HCT116 (cell line): Measurements from ENCODE around the gene DLK1. TPM values are rescaled to one million over a fixed set of nuclear protein-coding genes. Genes with fewer than 3 reads are reported as not detected.

Experiments
- ATAC-seq: fragments of 200-7000 bp; cut with Tn5 transposase; 2 replicates; pipeline ENCODE4 v1.9.1; 2020; ENCODE audit warnings: mild to moderate bottlenecking, moderate library complexity
- BruUV-seq: library from RNA; stranded (reverse); fragments of 400-500 nt; replicated peaks from 2 replicates; lab custom pipeline; 2021; lab: Mats Ljungman, UMichigan
- CTCF ChIA-PET: fragments of 300-600 bp; sonication (Branson Sonifier 250); formaldehyde crosslinking; loops from one replicate; lab custom pipeline; 2021; ENCODE audit warnings: antibody characterized with exemption; lab: Charles Lee
- POLR2A ChIA-PET: fragments of 300-600, 350-600 bp; sonication (Branson Sonifier 250); formaldehyde crosslinking; loops from one replicate; lab custom pipeline; 2021; ENCODE audit warnings: antibody characterized with exemption; lab: Charles Lee
- RAD21 ChIA-PET, 2 experiments: fragments of 300-600 bp; sonication (Branson Sonifier 250); formaldehyde crosslinking; loops; one replicate each; lab custom pipeline; 2023; ENCODE audit warnings: low total read pairs in 2 of 2; ENCODE audit not compliant: uncharacterized antibody in 2 of 2, unreplicated experiment in 2 of 2, low non-redundant PET in 1 of 2; lab: Charles Lee
- DNase-seq: peaks from one replicate; pipeline ENCODE4 v3.0.0-alpha.2; 2010; ENCODE audit warnings: low read depth, low spot score
- H2AFZ ChIP-seq: fragments of 200-600 bp; shearing (Covaris generic), sonication (generic); 2 replicates; pipeline ENCODE4 v1.6.1; 2017; ENCODE audit warnings: low read depth, mixed run types, mixed read lengths, antibody characterized with exemption, low read length; ENCODE audit not compliant: poor library complexity, severe bottlenecking
- H3K27ac ChIP-seq: 2 replicates; pipeline ENCODE4 v1.5.1; 2012; ENCODE audit warnings: low read depth, low read length
- H3K27me3 ChIP-seq: fragments of 200-600 bp; sonication (generic); 2 replicates; pipeline ENCODE4 v1.6.1; 2016; ENCODE audit warnings: mixed run types, low read length, mixed read lengths; ENCODE audit not compliant: insufficient read depth
- H3K36me3 ChIP-seq, 2 experiments: fragments of 200-500 bp in 1 of 2; fragments of 200-600 bp in 1 of 2; sonication (Bioruptor generic) in 1 of 2; sonication (generic) in 1 of 2; 2 replicates each; pipeline versions ENCODE4 v1.5.1 to v1.6.1; 2014 to 2016; ENCODE audit warnings: low read length in 2 of 2, inconsistent platforms in 1 of 2, mixed read lengths in 1 of 2, mixed run types in 1 of 2; ENCODE audit not compliant: insufficient read depth in 2 of 2, control insufficient read depth in 1 of 2
- H3K4me1 ChIP-seq, 2 experiments: fragments of 200-600 bp in 1 of 2; sonication (generic) in 1 of 2; 2 replicates each; pipeline versions ENCODE4 v1.5.1 to v1.6.1; 2012 to 2017; ENCODE audit warnings: low read length in 2 of 2, inconsistent platforms in 1 of 2, mild to moderate bottlenecking in 1 of 2, mixed read lengths in 1 of 2, mixed run types in 1 of 2, moderate library complexity in 1 of 2; ENCODE audit not compliant: insufficient read depth in 2 of 2, control insufficient read depth in 1 of 2
- H3K4me2 ChIP-seq: fragments of 200-600 bp; sonication (generic); 2 replicates; pipeline ENCODE4 v1.6.1; 2017; ENCODE audit warnings: mixed run types, low read length, mixed read lengths
- H3K4me3 ChIP-seq, 2 experiments: fragments of 200-600 bp in 1 of 2; sonication (generic) in 1 of 2; replicated peaks in 1 of 2; 2 replicates each; pipeline ENCODE4 v1.5.1; 2011 to 2016; ENCODE audit warnings: low read length in 2 of 2, control low read depth in 1 of 2, low read depth in 1 of 2, mild to moderate bottlenecking in 1 of 2, mixed read lengths in 1 of 2, mixed run types in 1 of 2
- H3K79me2 ChIP-seq: fragments of 200-600 bp; sonication (generic); 2 replicates; pipeline ENCODE4 v1.6.1; 2017; ENCODE audit warnings: mild to moderate bottlenecking, mixed run types, low read length, moderate library complexity, mixed read lengths; ENCODE audit not compliant: insufficient read depth
- H3K9ac ChIP-seq: fragments of 200-600 bp; sonication (generic); 2 replicates; pipeline ENCODE4 v1.6.1; 2016; ENCODE audit warnings: low read length, mixed read lengths
- H3K9me2 ChIP-seq: fragments of 200-600 bp; sonication (generic), shearing (Covaris generic); 2 replicates; pipeline ENCODE4 v1.6.1; 2017; ENCODE audit warnings: mixed run types, mild to moderate bottlenecking, moderate library complexity; ENCODE audit not compliant: insufficient read depth
- H3K9me3 ChIP-seq, 2 experiments: fragments of 200-500 bp in 1 of 2; fragments of 200-600 bp in 1 of 2; sonication (Bioruptor generic) in 1 of 2; sonication (generic) in 1 of 2; 2 replicates each; pipeline ENCODE4 v1.6.1; 2014 to 2017; ENCODE audit warnings: low read length in 2 of 2, mixed read lengths in 2 of 2, inconsistent platforms in 1 of 2, low read depth in 1 of 2, mild to moderate bottlenecking in 1 of 2, mixed run types in 1 of 2, moderate library complexity in 1 of 2; ENCODE audit not compliant: control insufficient read depth in 1 of 2, insufficient read depth in 1 of 2
- H4K20me1 ChIP-seq: fragments of 200-600 bp; sonication (generic), shearing (Covaris generic); 2 replicates; pipeline ENCODE4 v1.6.1; 2017; ENCODE audit warnings: mixed run types, mild to moderate bottlenecking, moderate library complexity; ENCODE audit not compliant: insufficient read depth
- CEBPB ChIP-seq: IDR thresholded peaks from 2 replicates; pipeline ENCODE4 v1.6.1; 2012; ENCODE audit warnings: low read depth
- JUND ChIP-seq: IDR thresholded peaks from 2 replicates; pipeline ENCODE4 v1.6.1; 2012
- SP1 ChIP-seq: IDR thresholded peaks from 2 replicates; pipeline ENCODE4 v1.6.1; 2012; ENCODE audit warnings: low read depth
- TCF7L2 ChIP-seq: IDR thresholded peaks from 2 replicates; pipeline ENCODE4 v1.7.0; 2011; ENCODE audit warnings: borderline replicate concordance, inconsistent platforms; ENCODE audit not compliant: insufficient read depth, insufficient read length; ENCODE audit errors: extremely low read depth
- YY1 ChIP-seq: IDR thresholded peaks from 2 replicates; pipeline ENCODE4 v1.6.1; 2011; ENCODE audit warnings: low read length, low read depth, moderate library complexity, mild to moderate bottlenecking; ENCODE audit not compliant: insufficient replicate concordance; ENCODE audit errors: extremely low read depth
- ZFX ChIP-seq: fragments of 450-650 bp; IDR thresholded peaks from 2 replicates; pipeline ENCODE4 v1.6.1; 2017
- ZNF274 ChIP-seq: fragments of 200-500 bp; sonication (Bioruptor generic); IDR thresholded peaks from 2 replicates; pipeline ENCODE4 v1.6.1; 2014; ENCODE audit warnings: mild to moderate bottlenecking, low read depth, low read length, inconsistent platforms
- intact Hi-C: fragments of 100-400 bp; cut with micrococcal nuclease; formaldehyde crosslinking; loops from 2 replicates; pipeline ENCODE4 v1.10.0; 2022
- total RNA-seq: library from RNA; stranded (reverse); gene quantifications from one replicate; pipeline ENCODE4 v1.2.1, GENCODE V29; 2021; ENCODE audit not compliant: unreplicated experiment
- TF ChIP-seq, protein P1 (sequence below): IDR thresholded peaks from 2 replicates; pipeline ENCODE4 v1.6.1; 2011; ENCODE audit warnings: mild to moderate bottlenecking, low read length, moderate library complexity; ENCODE audit not compliant: insufficient replicate concordance; ENCODE audit errors: extremely low read depth
- TF ChIP-seq, protein P2 (sequence below): IDR thresholded peaks from 2 replicates; pipeline ENCODE4 v1.6.1; 2012
- TF ChIP-seq, protein P3 (sequence below): IDR thresholded peaks from 2 replicates; pipeline ENCODE4 v1.6.1; 2012

The DLK1 gene
- total RNA-seq, 1 experiment from 2014 or later = 1.5 TPM

- BruUV-seq = no TSS peak
- no peaks in the 10 kb centered on the region for H4K20me1 ChIP-seq
- H3K4me2 ChIP-seq = no peak overlapping the region
- no peak overlapping the region for H3K9ac ChIP-seq
- H3K9me3 ChIP-seq = no peaks in the 10 kb centered on the region
- intact Hi-C loops = no loop called here
- no peak overlapping the region for H3K4me3 ChIP-seq
- H3K27me3 ChIP-seq = no peaks in the 10 kb centered on the region
- no peaks in the 10 kb centered on the region for H3K9me2 ChIP-seq
- CTCF ChIA-PET = no interaction called here
- no peak for TF ChIP-seq CEBPB
- TF ChIP-seq, all 23 proteins: peak for 0
- RAD21 ChIA-PET = no interaction called here
- H2AFZ ChIP-seq = no peak overlapping the region
- no peak overlapping the region; the same call in 1 of the 2 replicates for H3K27ac ChIP-seq
- no peaks in the 10 kb centered on the region for H3K36me3 ChIP-seq
- peaks cover 6 to 24% of the 10 kb centered on the region in 2 experiments; a peak in 3 of 4 replicates for H3K4me1 ChIP-seq
- DNase-seq (no peak), ATAC-seq (no peak)
- no peaks in the 10 kb centered on the region for H3K79me2 ChIP-seq
- POLR2A ChIA-PET = no interaction called here
Observed at GRCh38 chr14:100709289-100710284, 17.1 kb upstream of the DLK1 start.

DNA sequence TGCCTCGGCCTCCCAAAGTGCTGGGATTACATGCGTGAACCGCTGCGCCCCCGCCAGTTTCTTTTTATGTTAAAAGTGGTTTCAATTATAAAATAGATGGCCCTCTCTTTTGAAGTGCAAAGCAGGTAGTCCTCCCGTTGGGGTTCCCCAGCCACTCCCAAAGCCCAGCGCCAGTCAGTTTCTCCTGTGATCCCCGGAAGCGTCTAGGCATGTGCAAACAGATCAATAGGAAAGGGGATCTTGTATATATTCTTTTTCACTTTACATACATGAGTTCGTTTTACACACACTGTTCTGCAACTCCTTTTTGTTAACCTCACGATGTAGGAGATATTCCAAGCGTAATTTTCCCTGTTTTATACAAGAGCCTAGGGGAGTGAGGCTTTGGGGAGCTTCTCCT lies 16.3 kb upstream of the DLK1 start:
- peaks cover 6 to 28% of the 10 kb centered on the region in 2 experiments; a peak in 3 of 4 replicates for H3K4me1 ChIP-seq
- no peak overlapping the region for H3K9ac ChIP-seq
- BruUV-seq = no TSS peak
- no peaks in the 10 kb centered on the region for H3K36me3 ChIP-seq
- ChIA-PET RAD21 (no interaction called here), CTCF (no interaction called here), POLR2A (no interaction called here)
- H3K4me2 ChIP-seq = no peak overlapping the region
- intact Hi-C loops = no loop called here
- H4K20me1 ChIP-seq = no peaks in the 10 kb centered on the region
- TF ChIP-seq, protein P1, sequence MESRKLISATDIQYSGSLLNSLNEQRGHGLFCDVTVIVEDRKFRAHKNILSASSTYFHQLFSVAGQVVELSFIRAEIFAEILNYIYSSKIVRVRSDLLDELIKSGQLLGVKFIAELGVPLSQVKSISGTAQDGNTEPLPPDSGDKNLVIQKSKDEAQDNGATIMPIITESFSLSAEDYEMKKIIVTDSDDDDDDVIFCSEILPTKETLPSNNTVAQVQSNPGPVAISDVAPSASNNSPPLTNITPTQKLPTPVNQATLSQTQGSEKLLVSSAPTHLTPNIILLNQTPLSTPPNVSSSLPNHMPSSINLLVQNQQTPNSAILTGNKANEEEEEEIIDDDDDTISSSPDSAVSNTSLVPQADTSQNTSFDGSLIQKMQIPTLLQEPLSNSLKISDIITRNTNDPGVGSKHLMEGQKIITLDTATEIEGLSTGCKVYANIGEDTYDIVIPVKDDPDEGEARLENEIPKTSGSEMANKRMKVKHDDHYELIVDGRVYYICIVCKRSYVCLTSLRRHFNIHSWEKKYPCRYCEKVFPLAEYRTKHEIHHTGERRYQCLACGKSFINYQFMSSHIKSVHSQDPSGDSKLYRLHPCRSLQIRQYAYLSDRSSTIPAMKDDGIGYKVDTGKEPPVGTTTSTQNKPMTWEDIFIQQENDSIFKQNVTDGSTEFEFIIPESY = no peak
- TF ChIP-seq, protein P2, sequence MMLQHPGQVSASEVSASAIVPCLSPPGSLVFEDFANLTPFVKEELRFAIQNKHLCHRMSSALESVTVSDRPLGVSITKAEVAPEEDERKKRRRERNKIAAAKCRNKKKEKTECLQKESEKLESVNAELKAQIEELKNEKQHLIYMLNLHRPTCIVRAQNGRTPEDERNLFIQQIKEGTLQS = no peak
- TF ChIP-seq JUND (no peak), SP1 (no peak), ZNF274 (no peak), TCF7L2 (no peak), ZFX (no peak), YY1 (no peak)
- TF ChIP-seq, protein P3, sequence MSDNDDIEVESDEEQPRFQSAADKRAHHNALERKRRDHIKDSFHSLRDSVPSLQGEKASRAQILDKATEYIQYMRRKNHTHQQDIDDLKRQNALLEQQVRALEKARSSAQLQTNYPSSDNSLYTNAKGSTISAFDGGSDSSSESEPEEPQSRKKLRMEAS = no peak
- DNase-seq = no peak
- no peak overlapping the region for H2AFZ ChIP-seq
- H3K27ac ChIP-seq = no peak overlapping the region
- no peaks in the 10 kb centered on the region for H3K9me3 ChIP-seq
- no peaks in the 10 kb centered on the region for H3K9me2 ChIP-seq
- H3K4me3 ChIP-seq = no peak overlapping the region
- no peaks in the 10 kb centered on the region for H3K27me3 ChIP-seq
- H3K79me2 ChIP-seq = no peaks in the 10 kb centered on the region
- ATAC-seq = no peak
